A549 (cell line): ENCODE measurements around the gene PTPA. TPM values are rescaled to one million over a fixed set of nuclear protein-coding genes. Genes with fewer than 3 reads are reported as not detected.

ENCODE experiments used
- ATAC-seq, 2 experiments: fragments of 200-7000 bp in 1 of 2; fragments of >200 bp in 1 of 2; cut with Nextera tagmentation in 1 of 2; cut with Tn5 transposase in 1 of 2; 3 replicates each; pipeline versions ENCODE4 v1.8.0 to v1.9.1; 2018 to 2020; ENCODE audit warnings: mild to moderate bottlenecking in 1 of 2, moderate library complexity in 1 of 2
- CTCF ChIA-PET: fragments of 300-600 bp; sonication (Branson Sonifier 250); formaldehyde crosslinking; extraction: SDS; loops from one replicate; lab custom pipeline; 2021; ENCODE audit warnings: antibody characterized with exemption, inconsistent platforms; lab: Yijun Ruan, JAX
- POLR2A ChIA-PET: fragments of 350-600 bp; formaldehyde crosslinking; extraction: SDS; loops from one replicate; lab custom pipeline; 2021; ENCODE audit warnings: antibody characterized with exemption, inconsistent platforms; lab: Yijun Ruan, JAX
- DNase-seq, 2 experiments: peaks; one replicate each; pipeline versions ENCODE4 v3.0.0 to v3.0.0-alpha.2; 2011 to 2016; ENCODE audit warnings: low read depth in 1 of 2, low spot score in 1 of 2
- FAIRE-seq: peaks from 2 replicates; lab custom pipeline; 2011; peaks lifted over from hg19 to GRCh38; lab: Jason Lieb, UNC
- H3K27ac ChIP-seq, 2 experiments: fragments of >200 bp; sonication (Bioruptor Twin); formaldehyde crosslinking; 3 replicates each; pipeline ENCODE4 v1.5.1; 2016 to 2017
- H3K4me1 ChIP-seq: fragments of >200 bp; sonication (Bioruptor Twin); formaldehyde crosslinking; 3 replicates; pipeline ENCODE4 v1.6.1; 2016
- H3K4me2 ChIP-seq: fragments of >200 bp; sonication (Bioruptor Twin); formaldehyde crosslinking; 3 replicates; pipeline ENCODE4 v1.6.1; 2016
- H3K4me3 ChIP-seq: fragments of >200 bp; sonication (Bioruptor Twin); formaldehyde crosslinking; 3 replicates; pipeline ENCODE4 v1.5.1; 2016
- H3K9me3 ChIP-seq: fragments of >200 bp; sonication (Bioruptor Twin); formaldehyde crosslinking; 3 replicates; pipeline ENCODE4 v1.6.1; 2016
- BHLHE40 ChIP-seq: IDR thresholded peaks from 2 replicates; pipeline ENCODE4 v1.6.1; 2012; ENCODE audit warnings: low read depth, low read length, inconsistent platforms
- CBX2 ChIP-seq: fragments of 200-600 bp; sonication (generic); IDR thresholded peaks from 2 replicates; pipeline ENCODE4 v1.6.1; 2016; ENCODE audit warnings: low read depth, mild to moderate bottlenecking, borderline replicate concordance
- CHD2 ChIP-seq: fragments of 150-350 bp; IDR thresholded peaks from 2 replicates; pipeline ENCODE4 v1.6.1; 2014; ENCODE audit warnings: low read length; ENCODE audit not compliant: partially characterized antibody
- CHD4 ChIP-seq: fragments of 200-600 bp; sonication (generic); IDR thresholded peaks from 2 replicates; pipeline ENCODE4 v1.6.1; 2016; ENCODE audit warnings: antibody characterized with exemption, mild to moderate bottlenecking, borderline replicate concordance
- EHF ChIP-seq: fragments of 250-450 bp; sonication (Bioruptor Pico); IDR thresholded peaks from 2 replicates; pipeline ENCODE4 v1.5.0; 2020; ENCODE audit warnings: mild to moderate bottlenecking
- FOSB ChIP-seq: fragments of 250-450 bp; sonication (Bioruptor Pico); IDR thresholded peaks from 2 replicates; pipeline ENCODE4 v1.5.0; 2020; ENCODE audit warnings: mild to moderate bottlenecking, moderate library complexity
- FOSL2 ChIP-seq, 2 experiments: fragments of 450-650 bp in 1 of 2; fragments of >200 bp in 1 of 2; sonication (Bioruptor Twin) in 1 of 2; formaldehyde crosslinking; IDR thresholded peaks; 2 replicates each; pipeline versions ENCODE4 v1.5.0 to v1.6.1; 2016 to 2020; ENCODE audit warnings: mild to moderate bottlenecking in 1 of 2, moderate library complexity in 1 of 2
- HDAC2 ChIP-seq: fragments of 200-600 bp; sonication (generic); IDR thresholded peaks from 2 replicates; pipeline ENCODE4 v1.6.1; 2016
- JUN ChIP-seq, 2 experiments: fragments of >200 bp; sonication (Bioruptor Twin); formaldehyde crosslinking; IDR thresholded peaks; 2 replicates in 1 of 2; 3 replicates in 1 of 2; pipeline ENCODE4 v1.6.1; 2016 to 2017
- MAFK ChIP-seq: fragments of 450-650 bp; IDR thresholded peaks from 2 replicates; pipeline ENCODE4 v1.6.1; 2014; ENCODE audit not compliant: partially characterized antibody
- MYC ChIP-seq: IDR thresholded peaks from 2 replicates; pipeline ENCODE4 v1.6.1; 2012; ENCODE audit warnings: mild to moderate bottlenecking, inconsistent platforms, low read length, improper control_type of control experiment, borderline replicate concordance
- NFE2L2 ChIP-seq: fragments of 150-350 bp; conservative IDR thresholded peaks from 2 replicates; pipeline ENCODE4 v1.6.1; 2014; ENCODE audit warnings: low read length
- POLR2AphosphoS2 ChIP-seq: conservative IDR thresholded peaks from 2 replicates; pipeline ENCODE4 v1.6.1; 2012; ENCODE audit warnings: low read length, improper control_type of control experiment, inconsistent platforms
- RARB ChIP-seq: fragments of 250-450 bp; sonication (Bioruptor Pico); IDR thresholded peaks from 2 replicates; pipeline ENCODE4 v1.8.0; 2021; ENCODE audit warnings: mild to moderate bottlenecking, moderate library complexity
- SREBF2 ChIP-seq: fragments of 450-650 bp; IDR thresholded peaks from 2 replicates; pipeline ENCODE4 v1.6.1; 2014; ENCODE audit warnings: mild to moderate bottlenecking, moderate library complexity
- ZFP36 ChIP-seq: fragments of 450-650 bp; IDR thresholded peaks from 2 replicates; pipeline ENCODE4 v1.6.1; 2014; ENCODE audit warnings: borderline replicate concordance; ENCODE audit not compliant: partially characterized antibody
- ZSCAN20 ChIP-seq: fragments of 250-450 bp; sonication (Bioruptor Pico); IDR thresholded peaks from 2 replicates; pipeline ENCODE4 v1.8.0; 2022; ENCODE audit warnings: mild to moderate bottlenecking, moderate library complexity
- WGBS: methylation state at CpG from one replicate; pipeline ENCODE4 v1.1.6; 2017; ENCODE audit errors: missing lambda C conversion rate; 5-methylcytosine and 5-hydroxymethylcytosine counted together
- polyA plus RNA-seq, 4 experiments: library from polyadenylated mRNA; depleted of rRNA in 3 of 4; stranded (reverse); fragments of >200 nt; fragmentation: RNase III in 1 of 4; extraction: RNeasy Plus Mini Kit Qiagen cat#74134 plus additional on column Dnase treatment in 1 of 4; gene quantifications; 2 replicates in 3 of 4; 3 replicates in 1 of 4; pipeline ENCODE4 v1.2.3, GENCODE V29; 2011 to 2017
- TF ChIP-seq, protein P1 (sequence below): IDR thresholded peaks from 2 replicates; pipeline ENCODE4 v1.6.1; 2012; ENCODE audit warnings: low read depth, borderline replicate concordance
- TF ChIP-seq, protein P2 (sequence below): fragments of 450-650 bp; IDR thresholded peaks from 2 replicates; pipeline ENCODE4 v1.6.1; 2014; ENCODE audit warnings: antibody characterized with exemption
- TF ChIP-seq, protein P3 (sequence below): IDR thresholded peaks from 2 replicates; pipeline ENCODE4 v1.6.1; 2012
- TF ChIP-seq, protein P4 (sequence below): fragments of 150-350 bp; IDR thresholded peaks from 2 replicates; pipeline ENCODE4 v1.6.1; 2014; ENCODE audit warnings: low read depth, mild to moderate bottlenecking, low read length
- TF ChIP-seq, protein P5 (sequence below): IDR thresholded peaks from 2 replicates; pipeline ENCODE4 v1.6.1; 2012
- TF ChIP-seq, protein P6 (sequence below): fragments of >200 bp; sonication (Bioruptor Twin); formaldehyde crosslinking; IDR thresholded peaks from 2 replicates; pipeline ENCODE4 v1.6.1; 2016

Gene PTPA
- polyA plus RNA-seq, 2 of the 4 experiments (the other 2 are of a cell fraction), result 140 to 161 TPM

DNA sequence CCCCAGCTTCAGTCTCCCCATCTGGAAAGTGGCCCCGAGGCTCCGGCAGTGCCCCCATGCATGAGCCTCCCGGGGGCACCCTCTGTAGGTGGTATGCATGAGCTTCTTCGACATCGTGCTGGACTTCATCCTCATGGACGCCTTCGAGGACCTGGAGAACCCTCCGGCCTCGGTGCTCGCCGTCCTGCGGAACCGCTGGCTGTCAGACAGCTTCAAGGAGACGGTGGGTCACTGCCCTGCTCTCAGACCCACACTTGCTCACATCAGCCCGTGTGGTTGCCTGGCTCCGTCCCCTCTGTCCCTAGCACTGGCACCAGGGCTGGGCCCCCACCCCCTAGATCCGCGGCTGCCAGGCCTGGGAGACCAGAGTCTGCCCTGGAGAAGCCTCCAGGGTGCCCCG lies 43.1 kb upstream of the PTPA start:
- Histone ChIP-seq H3K4me1 (no peaks in the 10 kb centered on the region), H3K4me3 (no peak overlapping the region), H3K4me2 (no peak overlapping the region), H3K9me3 (no peaks in the 10 kb centered on the region), H3K27ac (no peak overlapping the region)
- FAIRE-seq (no peak), DNase-seq (no peak), ATAC-seq (no peak)
- ChIA-PET CTCF (interaction anchor here (0.5 to 1.8 kb wide), 6 partner anchors 9 to 716 kb away, joined by 3 to 4 read pairs (median 3); partner anchors contain the start of gene SH3GLB2), POLR2A (interaction anchor here (0.9 kb wide), 1 partner anchor 42 kb away, joined by 3 read pairs; the partner anchor contains the start of gene CRAT)
- 94% methylated on average over 16 of the region's 19 CpGs for WGBS
- TF ChIP-seq SREBF2, result no peak
- no peak for TF ChIP-seq POLR2AphosphoS2

DNA sequence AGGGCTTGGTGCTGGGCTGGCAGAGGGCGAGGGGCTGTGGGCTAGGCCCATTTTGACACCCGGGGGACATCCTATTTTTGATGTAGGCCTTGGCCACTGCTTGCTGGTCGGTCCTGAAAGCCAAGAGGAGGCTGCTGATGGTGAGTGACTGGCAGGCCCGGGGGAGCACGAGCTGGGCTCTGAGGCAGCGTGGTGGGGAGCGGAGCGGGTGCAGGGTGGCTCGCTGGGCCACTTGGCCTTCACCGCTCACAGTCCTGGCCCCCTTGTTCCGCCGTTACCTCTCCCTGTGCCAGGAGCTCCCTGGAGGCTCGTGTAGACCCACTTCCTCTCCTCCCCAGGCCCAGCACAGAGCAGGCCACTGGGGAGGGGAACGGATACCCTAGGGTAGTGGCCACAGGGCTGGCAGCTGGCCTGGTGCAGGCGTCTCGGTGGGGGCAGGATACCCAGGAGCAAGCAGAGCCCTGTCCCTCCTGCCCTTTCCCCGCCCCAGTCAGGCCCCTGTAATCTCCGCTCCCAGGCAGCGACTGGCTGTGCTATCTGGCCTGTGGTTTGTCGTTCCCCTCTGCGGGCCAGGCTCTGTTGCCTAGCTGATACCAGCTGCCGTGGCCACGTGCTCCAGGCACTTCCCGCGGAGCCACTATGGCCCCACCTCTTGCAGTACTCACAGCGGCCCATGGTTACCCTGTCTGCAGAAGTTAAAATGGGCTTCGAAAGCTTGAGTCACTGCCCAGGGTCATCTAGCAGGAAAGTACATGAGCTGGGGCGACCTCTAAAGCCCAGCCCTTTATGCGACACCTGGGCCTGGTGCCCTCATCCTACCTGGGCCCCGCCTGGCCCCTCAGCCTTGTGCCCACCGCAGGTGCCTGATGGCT lies 42.0 kb upstream of the PTPA start:
- ChIA-PET POLR2A (no interaction called here), CTCF (interaction anchor here (0.6 to 1.8 kb wide), 4 partner anchors 19 to 62 kb away, joined by 3 to 4 read pairs (median 4); no protein-coding TSS in a partner anchor)
- no peak overlapping the region for H3K4me2 ChIP-seq
- H3K27ac ChIP-seq, result no peak overlapping the region
- H3K4me1 ChIP-seq, result no peaks in the 10 kb centered on the region
- H3K9me3 ChIP-seq, result no peaks in the 10 kb centered on the region
- DNase-seq (no peak), FAIRE-seq (no peak), ATAC-seq (peak; percentile 12 to 21; a peak in 2 of 6 replicates)
- H3K4me3 ChIP-seq, result no peak overlapping the region
- WGBS, result 88% methylated on average over 24 of the region's 31 CpGs
- TF ChIP-seq FOSL2 (IDR thresholded peaks at IDR 0.05), result no peak
- TF ChIP-seq FOSL2 (CRISPR knock-in tag; IDR thresholded peaks at IDR 0.05), result no peak
- TF ChIP-seq, protein P1, sequence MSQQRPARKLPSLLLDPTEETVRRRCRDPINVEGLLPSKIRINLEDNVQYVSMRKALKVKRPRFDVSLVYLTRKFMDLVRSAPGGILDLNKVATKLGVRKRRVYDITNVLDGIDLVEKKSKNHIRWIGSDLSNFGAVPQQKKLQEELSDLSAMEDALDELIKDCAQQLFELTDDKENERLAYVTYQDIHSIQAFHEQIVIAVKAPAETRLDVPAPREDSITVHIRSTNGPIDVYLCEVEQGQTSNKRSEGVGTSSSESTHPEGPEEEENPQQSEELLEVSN, result no peak
- no peak for TF ChIP-seq BHLHE40
- no peak for TF ChIP-seq CBX2
- no peak for TF ChIP-seq MYC
- no peak for TF ChIP-seq ZFP36
- TF ChIP-seq FOSB (CRISPR knock-in tag), result no peak
- no peak for TF ChIP-seq NFE2L2
- TF ChIP-seq HDAC2, result no peak
- TF ChIP-seq, protein P2, sequence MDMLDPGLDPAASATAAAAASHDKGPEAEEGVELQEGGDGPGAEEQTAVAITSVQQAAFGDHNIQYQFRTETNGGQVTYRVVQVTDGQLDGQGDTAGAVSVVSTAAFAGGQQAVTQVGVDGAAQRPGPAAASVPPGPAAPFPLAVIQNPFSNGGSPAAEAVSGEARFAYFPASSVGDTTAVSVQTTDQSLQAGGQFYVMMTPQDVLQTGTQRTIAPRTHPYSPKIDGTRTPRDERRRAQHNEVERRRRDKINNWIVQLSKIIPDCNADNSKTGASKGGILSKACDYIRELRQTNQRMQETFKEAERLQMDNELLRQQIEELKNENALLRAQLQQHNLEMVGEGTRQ, result no peak
- TF ChIP-seq JUN (IDR thresholded peaks at IDR 0.05), result no peak
- no peak for TF ChIP-seq CHD2
- TF ChIP-seq ZSCAN20, result no peak
- no peak for TF ChIP-seq CHD4
- no peak for TF ChIP-seq RARB (CRISPR knock-in tag)
- TF ChIP-seq, protein P3, sequence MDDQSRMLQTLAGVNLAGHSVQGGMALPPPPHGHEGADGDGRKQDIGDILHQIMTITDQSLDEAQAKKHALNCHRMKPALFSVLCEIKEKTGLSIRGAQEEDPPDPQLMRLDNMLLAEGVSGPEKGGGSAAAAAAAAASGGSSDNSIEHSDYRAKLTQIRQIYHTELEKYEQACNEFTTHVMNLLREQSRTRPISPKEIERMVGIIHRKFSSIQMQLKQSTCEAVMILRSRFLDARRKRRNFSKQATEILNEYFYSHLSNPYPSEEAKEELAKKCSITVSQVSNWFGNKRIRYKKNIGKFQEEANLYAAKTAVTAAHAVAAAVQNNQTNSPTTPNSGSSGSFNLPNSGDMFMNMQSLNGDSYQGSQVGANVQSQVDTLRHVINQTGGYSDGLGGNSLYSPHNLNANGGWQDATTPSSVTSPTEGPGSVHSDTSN, result no peak

DNA sequence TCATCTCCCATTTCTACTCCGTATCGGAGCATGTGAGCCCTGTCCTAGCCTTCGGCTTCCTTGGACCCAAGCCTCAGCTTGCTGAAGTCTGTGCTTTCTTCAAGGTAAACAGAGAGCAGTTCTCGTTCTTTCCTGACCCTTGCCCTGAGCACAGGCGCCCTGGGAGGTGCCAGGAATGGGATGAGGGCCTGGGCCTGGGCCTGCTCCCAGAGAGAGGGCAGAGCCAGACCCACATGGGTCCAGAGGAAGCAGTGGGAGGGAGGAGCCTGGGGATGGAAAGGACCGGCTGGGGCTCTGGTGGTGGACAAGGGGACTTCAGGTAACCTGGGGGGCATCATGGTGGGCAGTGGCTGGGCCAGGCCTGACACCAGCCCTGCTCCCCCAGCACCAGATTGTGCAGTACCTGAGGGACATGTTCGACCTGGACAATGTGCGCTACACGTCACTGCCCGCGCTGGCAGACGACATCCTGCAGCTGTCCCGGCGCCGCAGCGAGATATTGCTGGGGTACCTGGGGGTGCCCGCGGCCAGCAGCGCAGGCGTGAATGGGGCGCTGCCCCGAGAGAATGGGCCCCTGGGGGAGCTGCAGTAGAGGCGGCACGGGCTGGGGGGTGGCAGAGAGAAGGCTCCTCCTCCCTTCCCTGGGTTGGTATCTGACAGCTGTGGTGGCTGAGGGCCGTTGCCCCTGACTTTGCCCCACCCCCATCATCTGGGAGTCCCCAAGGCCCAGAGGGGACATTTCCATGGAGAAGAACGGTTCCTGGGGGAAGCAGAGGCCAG lies 41.2 kb upstream of the PTPA start:
- no peak overlapping the region for H3K4me3 ChIP-seq
- H3K27ac ChIP-seq, result no peak overlapping the region
- WGBS, result 85% methylated on average over 25 of the region's 26 CpGs
- H3K4me2 ChIP-seq, result no peak overlapping the region
- H3K4me1 ChIP-seq, result no peaks in the 10 kb centered on the region
- H3K9me3 ChIP-seq, result no peaks in the 10 kb centered on the region
- ATAC-seq, result peak in 1 of 2 experiments; percentile 24; a peak in 1 of 6 replicates
- no peak for DNase-seq
- no peak for FAIRE-seq
- CTCF ChIA-PET, result interaction anchor here (0.6 to 1.5 kb wide), 5 partner anchors 26 to 541 kb away, joined by 3 to 5 read pairs (median 3); partner anchors contain the start of gene SH3GLB2
- POLR2A ChIA-PET, result no interaction called here
- TF ChIP-seq, protein P3, result no peak
- TF ChIP-seq, protein P2, result no peak
- TF ChIP-seq SREBF2 (no peak), MAFK (no peak), ZFP36 (no peak), EHF (CRISPR knock-in tag) (no peak), CHD2 (no peak)
- TF ChIP-seq, protein P4, sequence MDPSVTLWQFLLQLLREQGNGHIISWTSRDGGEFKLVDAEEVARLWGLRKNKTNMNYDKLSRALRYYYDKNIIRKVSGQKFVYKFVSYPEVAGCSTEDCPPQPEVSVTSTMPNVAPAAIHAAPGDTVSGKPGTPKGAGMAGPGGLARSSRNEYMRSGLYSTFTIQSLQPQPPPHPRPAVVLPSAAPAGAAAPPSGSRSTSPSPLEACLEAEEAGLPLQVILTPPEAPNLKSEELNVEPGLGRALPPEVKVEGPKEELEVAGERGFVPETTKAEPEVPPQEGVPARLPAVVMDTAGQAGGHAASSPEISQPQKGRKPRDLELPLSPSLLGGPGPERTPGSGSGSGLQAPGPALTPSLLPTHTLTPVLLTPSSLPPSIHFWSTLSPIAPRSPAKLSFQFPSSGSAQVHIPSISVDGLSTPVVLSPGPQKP, result no peak
- TF ChIP-seq, protein P5, sequence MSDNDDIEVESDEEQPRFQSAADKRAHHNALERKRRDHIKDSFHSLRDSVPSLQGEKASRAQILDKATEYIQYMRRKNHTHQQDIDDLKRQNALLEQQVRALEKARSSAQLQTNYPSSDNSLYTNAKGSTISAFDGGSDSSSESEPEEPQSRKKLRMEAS, result no peak
- TF ChIP-seq, protein P6, sequence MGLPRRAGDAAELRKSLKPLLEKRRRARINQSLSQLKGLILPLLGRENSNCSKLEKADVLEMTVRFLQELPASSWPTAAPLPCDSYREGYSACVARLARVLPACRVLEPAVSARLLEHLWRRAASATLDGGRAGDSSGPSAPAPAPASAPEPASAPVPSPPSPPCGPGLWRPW, result no peak
